HepG2 (cell line): ENCODE results near the gene TAC3. TPM values are rescaled to one million over a fixed set of nuclear protein-coding genes. Genes with fewer than 3 reads are reported as not detected.

Experiments
- DPF2 ChIP-seq: sonication (generic); formaldehyde crosslinking; IDR thresholded peaks from 2 replicates; pipeline ENCODE4 v1.4.0; 2020; ENCODE audit warnings: mild to moderate bottlenecking, low read depth, missing genetic modification reagents, borderline replicate concordance
- E2F5 ChIP-seq: sonication (generic); formaldehyde crosslinking; conservative IDR thresholded peaks from 2 replicates; pipeline ENCODE4 v1.4.0; 2020; ENCODE audit warnings: missing genetic modification reagents
- HMG20A ChIP-seq: IDR thresholded peaks from 2 replicates; pipeline ENCODE4 v1.6.1; 2016; ENCODE audit warnings: borderline replicate concordance
- MAX ChIP-seq: IDR thresholded peaks from 2 replicates; pipeline ENCODE4 v1.6.1; 2012; ENCODE audit warnings: inconsistent platforms
- NFIB ChIP-seq: sonication (generic); formaldehyde crosslinking; IDR thresholded peaks from 2 replicates; pipeline ENCODE4 v1.9.0; 2021; ENCODE audit warnings: missing genetic modification reagents, mild to moderate bottlenecking, borderline replicate concordance
- PHF8 ChIP-seq: sonication (generic); formaldehyde crosslinking; IDR thresholded peaks from 2 replicates; pipeline ENCODE4 v1.5.0; 2020; ENCODE audit warnings: missing genetic modification reagents
- ZBTB7A ChIP-seq: sonication (generic); formaldehyde crosslinking; IDR thresholded peaks from 2 replicates; pipeline ENCODE4 v1.8.0; 2022; ENCODE audit warnings: mild to moderate bottlenecking, missing genetic modification reagents
- ZNF12 ChIP-seq: sonication (generic); formaldehyde crosslinking; IDR thresholded peaks from 2 replicates; pipeline ENCODE4 v1.5.0; 2020; ENCODE audit warnings: missing genetic modification reagents
- ZNF280D ChIP-seq: sonication (generic); formaldehyde crosslinking; IDR thresholded peaks from 2 replicates; pipeline ENCODE4 v1.5.1; 2020; ENCODE audit warnings: mild to moderate bottlenecking, missing genetic modification reagents
- ZNF331 ChIP-seq: sonication (generic); formaldehyde crosslinking; IDR thresholded peaks from 2 replicates; pipeline ENCODE4 v1.4.0; 2020; ENCODE audit warnings: missing genetic modification reagents
- ZNF460 ChIP-seq: sonication (generic); formaldehyde crosslinking; IDR thresholded peaks from 2 replicates; pipeline ENCODE4 v1.5.1; 2020; ENCODE audit warnings: missing genetic modification reagents, mild to moderate bottlenecking, borderline replicate concordance
- ZNF598 ChIP-seq: sonication (generic); formaldehyde crosslinking; IDR thresholded peaks from 2 replicates; pipeline ENCODE4 v1.5.1; 2020; ENCODE audit warnings: mild to moderate bottlenecking, missing genetic modification reagents, borderline replicate concordance
- ZNF703 ChIP-seq: sonication (generic); formaldehyde crosslinking; IDR thresholded peaks from 2 replicates; pipeline ENCODE4 v1.5.1; 2020; ENCODE audit warnings: missing genetic modification reagents, mild to moderate bottlenecking, moderate library complexity, borderline replicate concordance
- ZNF761 ChIP-seq: sonication (generic); formaldehyde crosslinking; conservative IDR thresholded peaks from 2 replicates; pipeline ENCODE4 v1.4.0; 2020; ENCODE audit warnings: mild to moderate bottlenecking, missing genetic modification reagents
- polyA plus RNA-seq, 8 experiments: library from polyadenylated mRNA; depleted of rRNA in 3 of 8; stranded (reverse) in 7 of 8; unstranded in 1 of 8; fragments of >200 nt; fragmentation: Illumina TruSeq in 4 of 8; extraction: Trizol in 4 of 8; gene quantifications; 2 replicates each; pipeline versions ENCODE4 v1.2.1 to v1.2.3, GENCODE V29; 2011 to 2016; ENCODE audit warnings: low read depth in 4 of 8, missing spikeins in 1 of 8, mixed read lengths in 1 of 8; ENCODE audit not compliant: insufficient read depth in 1 of 8
- total RNA-seq, 5 experiments: library from RNA; depleted of rRNA; stranded (reverse); fragments of >200 nt; fragmentation: Illumina TruSeq; extraction: Trizol; gene quantifications; 2 replicates each; pipeline ENCODE4 v1.2.3, GENCODE V29; 2016; ENCODE audit warnings: low read depth in 1 of 5
- TF ChIP-seq, protein P1 (sequence below): sonication (generic); formaldehyde crosslinking; IDR thresholded peaks from 2 replicates; pipeline ENCODE4 v1.4.0; 2020; ENCODE audit warnings: mild to moderate bottlenecking, missing genetic modification reagents, borderline replicate concordance
- TF ChIP-seq, protein P2 (sequence below): sonication (generic); formaldehyde crosslinking; IDR thresholded peaks from 2 replicates; pipeline ENCODE4 v1.4.0; 2020; ENCODE audit warnings: mild to moderate bottlenecking, missing genetic modification reagents
- TF ChIP-seq, protein P3 (sequence below): sonication (generic); formaldehyde crosslinking; IDR thresholded peaks from 2 replicates; pipeline ENCODE4 v1.4.0; 2020; ENCODE audit warnings: missing genetic modification reagents, borderline replicate concordance

TAC3 gene
- total and polyA plus RNA-seq, 2 of the 13 experiments (the other 11 are each of a cell fraction or from before 2014, with no cell fraction given) = 0.13 to 0.15 TPM

DNA sequence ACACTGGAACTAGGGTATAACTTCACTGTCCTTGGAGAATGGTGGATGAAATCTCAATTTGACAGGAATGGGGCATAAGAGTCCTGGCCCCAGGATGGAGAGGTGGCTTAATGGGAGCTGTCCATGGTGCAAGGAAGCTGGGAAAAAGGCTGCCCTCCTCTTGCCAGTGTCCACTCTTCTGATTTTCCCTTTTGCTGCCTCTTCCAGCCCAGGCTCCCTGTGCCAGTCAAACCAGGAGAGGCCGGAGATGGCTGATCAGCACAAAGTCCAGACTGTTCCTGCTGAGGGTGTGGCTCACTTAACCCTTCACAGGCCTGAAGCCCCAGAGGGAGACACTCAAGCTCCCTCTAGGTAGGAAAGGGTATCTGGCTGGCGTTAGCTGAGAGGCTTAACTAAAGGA is 33.6 kb upstream of the TAC3 start, which contains the start of gene MYO1A (continued):
- TF ChIP-seq DPF2 (CRISPR knock-in tag) (no peak), MAX (no peak), ZNF761 (no peak), NFIB (CRISPR knock-in tag) (no peak), ZNF12 (CRISPR knock-in tag) (no peak), ZNF703 (CRISPR knock-in tag) (no peak), ZBTB7A (CRISPR knock-in tag) (no peak), E2F5 (no peak), HMG20A (CRISPR knock-in tag) (no peak), ZNF331 (CRISPR knock-in tag) (peak; percentile 39; the same call in 1 of the 2 replicates), ZNF280D (CRISPR knock-in tag) (no peak), ZNF598 (CRISPR knock-in tag) (no peak), PHF8 (CRISPR knock-in tag) (no peak), ZNF460 (CRISPR knock-in tag) (no peak)
- TF ChIP-seq, protein P1, sequence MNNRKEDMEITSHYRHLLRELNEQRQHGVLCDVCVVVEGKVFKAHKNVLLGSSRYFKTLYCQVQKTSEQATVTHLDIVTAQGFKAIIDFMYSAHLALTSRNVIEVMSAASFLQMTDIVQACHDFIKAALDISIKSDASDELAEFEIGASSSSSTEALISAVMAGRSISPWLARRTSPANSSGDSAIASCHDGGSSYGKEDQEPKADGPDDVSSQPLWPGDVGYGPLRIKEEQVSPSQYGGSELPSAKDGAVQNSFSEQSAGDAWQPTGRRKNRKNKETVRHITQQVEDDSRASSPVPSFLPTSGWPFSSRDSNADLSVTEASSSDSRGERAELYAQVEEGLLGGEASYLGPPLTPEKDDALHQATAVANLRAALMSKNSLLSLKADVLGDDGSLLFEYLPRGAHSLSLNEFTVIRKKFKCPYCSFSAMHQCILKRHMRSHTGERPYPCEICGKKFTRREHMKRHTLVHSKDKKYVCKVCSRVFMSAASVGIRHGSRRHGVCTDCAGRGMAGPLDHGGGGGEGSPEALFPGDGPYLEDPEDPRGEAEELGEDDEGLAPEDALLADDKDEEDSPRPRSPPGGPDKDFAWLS (CRISPR knock-in tag) = no peak
- TF ChIP-seq, protein P2, sequence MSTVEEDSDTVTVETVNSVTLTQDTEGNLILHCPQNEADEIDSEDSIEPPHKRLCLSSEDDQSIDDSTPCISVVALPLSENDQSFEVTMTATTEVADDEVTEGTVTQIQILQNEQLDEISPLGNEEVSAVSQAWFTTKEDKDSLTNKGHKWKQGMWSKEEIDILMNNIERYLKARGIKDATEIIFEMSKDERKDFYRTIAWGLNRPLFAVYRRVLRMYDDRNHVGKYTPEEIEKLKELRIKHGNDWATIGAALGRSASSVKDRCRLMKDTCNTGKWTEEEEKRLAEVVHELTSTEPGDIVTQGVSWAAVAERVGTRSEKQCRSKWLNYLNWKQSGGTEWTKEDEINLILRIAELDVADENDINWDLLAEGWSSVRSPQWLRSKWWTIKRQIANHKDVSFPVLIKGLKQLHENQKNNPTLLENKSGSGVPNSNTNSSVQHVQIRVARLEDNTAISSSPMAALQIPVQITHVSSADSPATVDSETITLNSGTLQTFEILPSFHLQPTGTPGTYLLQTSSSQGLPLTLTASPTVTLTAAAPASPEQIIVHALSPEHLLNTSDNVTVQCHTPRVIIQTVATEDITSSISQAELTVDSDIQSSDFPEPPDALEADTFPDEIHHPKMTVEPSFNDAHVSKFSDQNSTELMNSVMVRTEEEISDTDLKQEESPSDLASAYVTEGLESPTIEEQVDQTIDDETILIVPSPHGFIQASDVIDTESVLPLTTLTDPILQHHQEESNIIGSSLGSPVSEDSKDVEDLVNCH (CRISPR knock-in tag) = no peak
- TF ChIP-seq, protein P3, sequence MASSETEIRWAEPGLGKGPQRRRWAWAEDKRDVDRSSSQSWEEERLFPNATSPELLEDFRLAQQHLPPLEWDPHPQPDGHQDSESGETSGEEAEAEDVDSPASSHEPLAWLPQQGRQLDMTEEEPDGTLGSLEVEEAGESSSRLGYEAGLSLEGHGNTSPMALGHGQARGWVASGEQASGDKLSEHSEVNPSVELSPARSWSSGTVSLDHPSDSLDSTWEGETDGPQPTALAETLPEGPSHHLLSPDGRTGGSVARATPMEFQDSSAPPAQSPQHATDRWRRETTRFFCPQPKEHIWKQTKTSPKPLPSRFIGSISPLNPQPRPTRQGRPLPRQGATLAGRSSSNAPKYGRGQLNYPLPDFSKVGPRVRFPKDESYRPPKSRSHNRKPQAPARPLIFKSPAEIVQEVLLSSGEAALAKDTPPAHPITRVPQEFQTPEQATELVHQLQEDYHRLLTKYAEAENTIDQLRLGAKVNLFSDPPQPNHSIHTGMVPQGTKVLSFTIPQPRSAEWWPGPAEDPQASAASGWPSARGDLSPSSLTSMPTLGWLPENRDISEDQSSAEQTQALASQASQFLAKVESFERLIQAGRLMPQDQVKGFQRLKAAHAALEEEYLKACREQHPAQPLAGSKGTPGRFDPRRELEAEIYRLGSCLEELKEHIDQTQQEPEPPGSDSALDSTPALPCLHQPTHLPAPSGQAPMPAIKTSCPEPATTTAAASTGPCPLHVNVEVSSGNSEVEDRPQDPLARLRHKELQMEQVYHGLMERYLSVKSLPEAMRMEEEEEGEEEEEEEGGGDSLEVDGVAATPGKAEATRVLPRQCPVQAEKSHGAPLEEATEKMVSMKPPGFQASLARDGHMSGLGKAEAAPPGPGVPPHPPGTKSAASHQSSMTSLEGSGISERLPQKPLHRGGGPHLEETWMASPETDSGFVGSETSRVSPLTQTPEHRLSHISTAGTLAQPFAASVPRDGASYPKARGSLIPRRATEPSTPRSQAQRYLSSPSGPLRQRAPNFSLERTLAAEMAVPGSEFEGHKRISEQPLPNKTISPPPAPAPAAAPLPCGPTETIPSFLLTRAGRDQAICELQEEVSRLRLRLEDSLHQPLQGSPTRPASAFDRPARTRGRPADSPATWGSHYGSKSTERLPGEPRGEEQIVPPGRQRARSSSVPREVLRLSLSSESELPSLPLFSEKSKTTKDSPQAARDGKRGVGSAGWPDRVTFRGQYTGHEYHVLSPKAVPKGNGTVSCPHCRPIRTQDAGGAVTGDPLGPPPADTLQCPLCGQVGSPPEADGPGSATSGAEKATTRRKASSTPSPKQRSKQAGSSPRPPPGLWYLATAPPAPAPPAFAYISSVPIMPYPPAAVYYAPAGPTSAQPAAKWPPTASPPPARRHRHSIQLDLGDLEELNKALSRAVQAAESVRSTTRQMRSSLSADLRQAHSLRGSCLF = no peak
